ENCODE measurements around the gene TOX2.

DNA sequence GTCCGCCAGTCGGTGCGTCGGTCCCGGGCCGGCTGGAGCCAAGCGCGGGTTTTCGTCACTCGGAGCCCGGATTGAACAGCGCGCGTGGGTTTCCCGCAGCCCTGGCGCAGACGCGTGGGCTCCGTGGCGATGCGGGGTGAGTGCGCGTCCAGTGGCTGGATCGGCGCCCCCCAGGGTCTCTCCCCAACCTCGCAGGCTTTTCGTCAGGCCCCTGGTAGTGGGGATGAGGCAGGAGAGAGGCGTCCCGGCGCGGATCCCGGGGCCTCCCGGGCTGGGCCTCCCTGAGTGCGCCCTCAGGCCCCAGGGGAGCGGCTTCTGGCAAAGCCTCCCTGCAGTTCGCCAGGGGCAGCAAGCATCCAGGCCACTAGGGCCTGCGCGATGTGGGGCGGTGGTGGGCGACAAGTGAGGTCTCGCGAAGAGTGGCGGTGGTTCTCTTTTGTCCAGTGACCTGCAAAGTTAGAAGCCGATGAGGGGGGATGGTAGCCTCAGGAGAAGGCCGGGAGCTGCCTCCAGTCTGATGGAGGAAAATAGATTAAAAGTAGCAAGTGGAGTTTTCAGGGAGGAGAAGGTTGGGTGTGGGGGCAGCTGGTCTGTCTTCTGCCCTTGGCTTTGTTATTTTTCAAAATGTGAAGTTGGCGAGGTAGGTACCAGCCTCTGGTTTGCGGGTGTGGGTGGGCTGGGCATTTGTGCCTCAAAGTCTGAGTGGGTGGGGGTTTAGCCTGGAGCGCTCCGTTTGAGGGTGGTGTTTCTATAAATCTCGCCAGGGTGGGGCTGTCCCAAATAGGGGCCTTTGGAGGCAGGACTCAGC is 1.6 kb downstream of the TOX2 start:
- TF ChIP-seq, protein P1, sequence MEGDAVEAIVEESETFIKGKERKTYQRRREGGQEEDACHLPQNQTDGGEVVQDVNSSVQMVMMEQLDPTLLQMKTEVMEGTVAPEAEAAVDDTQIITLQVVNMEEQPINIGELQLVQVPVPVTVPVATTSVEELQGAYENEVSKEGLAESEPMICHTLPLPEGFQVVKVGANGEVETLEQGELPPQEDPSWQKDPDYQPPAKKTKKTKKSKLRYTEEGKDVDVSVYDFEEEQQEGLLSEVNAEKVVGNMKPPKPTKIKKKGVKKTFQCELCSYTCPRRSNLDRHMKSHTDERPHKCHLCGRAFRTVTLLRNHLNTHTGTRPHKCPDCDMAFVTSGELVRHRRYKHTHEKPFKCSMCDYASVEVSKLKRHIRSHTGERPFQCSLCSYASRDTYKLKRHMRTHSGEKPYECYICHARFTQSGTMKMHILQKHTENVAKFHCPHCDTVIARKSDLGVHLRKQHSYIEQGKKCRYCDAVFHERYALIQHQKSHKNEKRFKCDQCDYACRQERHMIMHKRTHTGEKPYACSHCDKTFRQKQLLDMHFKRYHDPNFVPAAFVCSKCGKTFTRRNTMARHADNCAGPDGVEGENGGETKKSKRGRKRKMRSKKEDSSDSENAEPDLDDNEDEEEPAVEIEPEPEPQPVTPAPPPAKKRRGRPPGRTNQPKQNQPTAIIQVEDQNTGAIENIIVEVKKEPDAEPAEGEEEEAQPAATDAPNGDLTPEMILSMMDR (tag by site-specific recombination; IDR thresholded peaks at IDR 0.05), result no peak
- TF ChIP-seq AEBP2 (tag by site-specific recombination; IDR thresholded peaks at IDR 0.05; ENCODE audit: borderline replicate concordance) (no peak), ZNF37A (tag by site-specific recombination; IDR thresholded peaks at IDR 0.05) (no peak), ZNF660 (tag by site-specific recombination; IDR thresholded peaks at IDR 0.05) (no peak), ZNF843 (tag by site-specific recombination; IDR thresholded peaks at IDR 0.05) (no peak), ZNF48 (tag by site-specific recombination; IDR thresholded peaks at IDR 0.05) (no peak)
- TF ChIP-seq, protein P2, sequence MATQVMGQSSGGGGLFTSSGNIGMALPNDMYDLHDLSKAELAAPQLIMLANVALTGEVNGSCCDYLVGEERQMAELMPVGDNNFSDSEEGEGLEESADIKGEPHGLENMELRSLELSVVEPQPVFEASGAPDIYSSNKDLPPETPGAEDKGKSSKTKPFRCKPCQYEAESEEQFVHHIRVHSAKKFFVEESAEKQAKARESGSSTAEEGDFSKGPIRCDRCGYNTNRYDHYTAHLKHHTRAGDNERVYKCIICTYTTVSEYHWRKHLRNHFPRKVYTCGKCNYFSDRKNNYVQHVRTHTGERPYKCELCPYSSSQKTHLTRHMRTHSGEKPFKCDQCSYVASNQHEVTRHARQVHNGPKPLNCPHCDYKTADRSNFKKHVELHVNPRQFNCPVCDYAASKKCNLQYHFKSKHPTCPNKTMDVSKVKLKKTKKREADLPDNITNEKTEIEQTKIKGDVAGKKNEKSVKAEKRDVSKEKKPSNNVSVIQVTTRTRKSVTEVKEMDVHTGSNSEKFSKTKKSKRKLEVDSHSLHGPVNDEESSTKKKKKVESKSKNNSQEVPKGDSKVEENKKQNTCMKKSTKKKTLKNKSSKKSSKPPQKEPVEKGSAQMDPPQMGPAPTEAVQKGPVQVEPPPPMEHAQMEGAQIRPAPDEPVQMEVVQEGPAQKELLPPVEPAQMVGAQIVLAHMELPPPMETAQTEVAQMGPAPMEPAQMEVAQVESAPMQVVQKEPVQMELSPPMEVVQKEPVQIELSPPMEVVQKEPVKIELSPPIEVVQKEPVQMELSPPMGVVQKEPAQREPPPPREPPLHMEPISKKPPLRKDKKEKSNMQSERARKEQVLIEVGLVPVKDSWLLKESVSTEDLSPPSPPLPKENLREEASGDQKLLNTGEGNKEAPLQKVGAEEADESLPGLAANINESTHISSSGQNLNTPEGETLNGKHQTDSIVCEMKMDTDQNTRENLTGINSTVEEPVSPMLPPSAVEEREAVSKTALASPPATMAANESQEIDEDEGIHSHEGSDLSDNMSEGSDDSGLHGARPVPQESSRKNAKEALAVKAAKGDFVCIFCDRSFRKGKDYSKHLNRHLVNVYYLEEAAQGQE (tag by site-specific recombination; IDR thresholded peaks at IDR 0.05), result no peak

Data from HEK293 (cell line).